Vagina (tissue), 2 donors: ENCODE results near the gene PARD6A. TPM values are rescaled to one million over a fixed set of nuclear protein-coding genes. Genes with fewer than 3 reads are reported as not detected.
"Not testable (repeated sequence)": the region's sequence is repeated elsewhere in the genome, so short reads cannot be mapped to it uniquely, and the experiment has no call there.

Source experiments
- DNase-seq, 2 donors: peaks; one replicate each; pipeline ENCODE4 v3.0.0-alpha.2; 2017; ENCODE audit errors: extremely low spot score in 2 of 2
- H3K27ac ChIP-seq: fragments of 200-600 bp; sonication (generic); one replicate; pipeline ENCODE4 v1.5.1; 2019
- H3K27me3 ChIP-seq: fragments of 200-600 bp; sonication (generic); one replicate; pipeline ENCODE4 v1.5.1; 2019
- H3K36me3 ChIP-seq, 2 donors: fragments of 200-600 bp; sonication (generic); one replicate each; pipeline ENCODE4 v1.5.1; 2017 to 2019
- H3K4me1 ChIP-seq: fragments of 200-600 bp; sonication (generic); one replicate; pipeline ENCODE4 v1.5.1; 2019
- H3K4me3 ChIP-seq, 2 donors: fragments of 200-600 bp; sonication (generic); 1 replicate in 1 of 2; 2 replicates in 1 of 2; pipeline ENCODE4 v1.5.1; 2016 to 2019
- H3K9me3 ChIP-seq: fragments of 200-600 bp; sonication (generic); one replicate; pipeline ENCODE4 v1.5.1; 2019
- POLR2A ChIP-seq, 2 donors: fragments of 450-650 bp; IDR thresholded peaks; one replicate each; pipeline ENCODE4 v1.6.1; 2017; ENCODE audit warnings: antibody characterized with exemption in 2 of 2, mild to moderate bottlenecking in 2 of 2, moderate library complexity in 2 of 2
- POLR2AphosphoS5 ChIP-seq, 2 donors: sonication (generic); formaldehyde crosslinking; IDR thresholded peaks; one replicate each; pipeline ENCODE4 v1.9.0; 2017; ENCODE audit warnings: antibody characterized with exemption in 2 of 2, mild to moderate bottlenecking in 2 of 2, low read depth in 1 of 2; ENCODE audit not compliant: insufficient read depth in 1 of 2
- intact Hi-C: fragments of 100-400 bp; cut with DNase I; formaldehyde crosslinking; loops from one replicate; pipeline ENCODE4 v1.15.1; 2023
- total RNA-seq: library from RNA; depleted of rRNA; stranded (reverse); fragments of >200 nt; gene quantifications from one replicate; pipeline ENCODE4 v1.2.3, GENCODE V29; 2016
- TF ChIP-seq, protein P1 (sequence below), 3 experiments: fragments of 450-650 bp in 2 of 3; fragments of 200-600 bp in 1 of 3; sonication (generic) in 1 of 3; IDR thresholded peaks; one replicate each; pipeline ENCODE4 v1.5.1; 2017 to 2019; ENCODE audit warnings: antibody characterized with exemption in 3 of 3, mild to moderate bottlenecking in 2 of 3, moderate library complexity in 2 of 3

PARD6A gene
- total RNA-seq, 1 donor from 2014 or later: 1.2 TPM

DNA sequence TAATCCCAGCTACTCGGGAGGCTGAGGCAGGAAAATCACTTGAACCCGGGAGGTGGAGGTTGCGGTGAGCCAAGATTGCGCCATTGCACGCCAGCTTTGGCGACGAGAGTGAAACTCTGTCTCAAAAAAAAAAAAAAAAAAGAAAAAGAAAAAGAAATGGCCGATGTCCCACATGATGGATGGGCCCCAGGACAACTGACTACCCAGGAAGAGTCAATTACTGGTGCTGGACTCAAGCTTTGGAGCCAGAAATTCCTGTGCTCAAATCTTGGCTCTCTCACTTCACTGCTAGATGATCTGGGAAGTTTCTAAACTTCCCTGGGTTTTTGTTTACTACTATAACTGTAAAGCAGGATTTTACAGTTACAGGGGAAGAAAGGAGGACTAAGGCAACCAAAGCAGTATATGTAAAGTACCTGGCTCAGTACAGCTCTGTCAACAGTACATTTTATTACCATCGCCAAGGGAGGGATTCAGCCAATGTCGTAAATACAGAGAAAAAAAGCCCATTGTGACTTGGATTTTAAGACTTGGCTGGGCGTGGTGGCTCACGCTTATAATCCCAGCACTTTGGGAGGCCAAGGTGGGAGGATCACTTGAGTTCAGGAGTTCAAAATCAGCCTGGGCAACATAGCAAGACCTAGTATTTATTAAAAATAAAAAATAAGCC, 17.7 kb downstream of the PARD6A start:
- DNase-seq: no peak
- peaks cover 0 to 11% of the 10 kb centered on the region in 2 donors for H3K36me3 ChIP-seq
- intact Hi-C loops: no loop called here
- peak overlapping the region; percentile 37 for H3K27ac ChIP-seq
- no peak overlapping the region for H3K4me3 ChIP-seq
- peaks cover 52% of the 10 kb centered on the region for H3K4me1 ChIP-seq
- TF ChIP-seq POLR2A (IDR thresholded peaks at IDR 0.05) (no peak), POLR2AphosphoS5 (IDR thresholded peaks at IDR 0.05; ENCODE audit: insufficient read depth in 1 of 2, low read depth in 1 of 2) (no peak)
- TF ChIP-seq, protein P1, sequence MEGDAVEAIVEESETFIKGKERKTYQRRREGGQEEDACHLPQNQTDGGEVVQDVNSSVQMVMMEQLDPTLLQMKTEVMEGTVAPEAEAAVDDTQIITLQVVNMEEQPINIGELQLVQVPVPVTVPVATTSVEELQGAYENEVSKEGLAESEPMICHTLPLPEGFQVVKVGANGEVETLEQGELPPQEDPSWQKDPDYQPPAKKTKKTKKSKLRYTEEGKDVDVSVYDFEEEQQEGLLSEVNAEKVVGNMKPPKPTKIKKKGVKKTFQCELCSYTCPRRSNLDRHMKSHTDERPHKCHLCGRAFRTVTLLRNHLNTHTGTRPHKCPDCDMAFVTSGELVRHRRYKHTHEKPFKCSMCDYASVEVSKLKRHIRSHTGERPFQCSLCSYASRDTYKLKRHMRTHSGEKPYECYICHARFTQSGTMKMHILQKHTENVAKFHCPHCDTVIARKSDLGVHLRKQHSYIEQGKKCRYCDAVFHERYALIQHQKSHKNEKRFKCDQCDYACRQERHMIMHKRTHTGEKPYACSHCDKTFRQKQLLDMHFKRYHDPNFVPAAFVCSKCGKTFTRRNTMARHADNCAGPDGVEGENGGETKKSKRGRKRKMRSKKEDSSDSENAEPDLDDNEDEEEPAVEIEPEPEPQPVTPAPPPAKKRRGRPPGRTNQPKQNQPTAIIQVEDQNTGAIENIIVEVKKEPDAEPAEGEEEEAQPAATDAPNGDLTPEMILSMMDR (IDR thresholded peaks at IDR 0.05): no peak
- H3K9me3 ChIP-seq: no peaks in the 10 kb centered on the region
- no peaks in the 10 kb centered on the region for H3K27me3 ChIP-seq

DNA sequence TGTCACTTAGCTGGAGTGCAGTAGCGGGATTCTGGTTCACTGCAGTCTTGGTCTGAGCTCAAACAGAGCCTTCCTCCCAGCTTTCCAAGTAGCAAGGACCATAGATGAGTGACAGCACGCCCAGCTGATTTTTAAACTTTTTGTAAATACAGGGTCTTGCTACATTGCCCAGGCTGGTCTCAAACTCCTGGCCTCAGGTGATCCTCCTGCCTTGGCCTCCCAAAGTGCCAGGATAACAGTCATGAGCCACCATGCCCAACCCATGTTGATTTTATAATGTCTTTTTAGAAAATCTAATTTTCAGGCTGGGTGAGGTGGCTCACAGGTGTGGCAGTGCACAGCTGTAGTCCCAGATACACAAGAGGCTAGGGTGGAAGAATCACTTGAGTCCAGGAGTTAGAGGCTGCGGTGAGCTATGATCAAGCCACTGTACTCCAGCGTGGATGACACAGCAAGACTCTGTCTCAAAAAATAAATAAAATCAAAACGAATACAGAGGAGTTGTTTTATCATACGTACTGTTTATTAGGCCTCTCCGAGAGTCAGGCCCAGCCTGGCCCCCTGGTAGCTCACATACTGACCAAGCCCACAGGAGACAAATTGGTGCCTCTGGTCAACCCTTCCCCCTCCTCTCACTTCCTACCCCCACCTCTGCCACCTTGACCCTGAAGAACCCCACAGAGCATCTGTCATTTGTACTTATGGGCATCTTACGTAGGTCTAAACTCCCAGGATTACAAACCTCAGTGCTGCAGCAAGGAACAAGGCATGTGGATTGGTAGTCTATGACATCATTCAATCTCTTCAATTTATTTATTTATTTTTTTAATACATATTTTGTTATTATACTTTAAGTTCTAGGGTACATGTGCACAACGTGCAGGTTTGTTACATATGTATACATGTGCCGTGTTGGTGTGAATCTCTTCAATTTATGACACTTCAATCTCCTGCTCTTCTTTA, 19.5 kb downstream of the PARD6A start:
- peaks cover 51% of the 10 kb centered on the region for H3K4me1 ChIP-seq
- no peak overlapping the region for H3K4me3 ChIP-seq
- TF ChIP-seq POLR2AphosphoS5 (IDR thresholded peaks at IDR 0.05; ENCODE audit: insufficient read depth in 1 of 2, low read depth in 1 of 2) (no peak), POLR2A (IDR thresholded peaks at IDR 0.05) (no peak)
- TF ChIP-seq, protein P1 (IDR thresholded peaks at IDR 0.05): no peak
- H3K27ac ChIP-seq: no peak overlapping the region
- peaks cover 0 to 18% of the 10 kb centered on the region in 2 donors for H3K36me3 ChIP-seq
- intact Hi-C loops: no loop called here
- H3K27me3 ChIP-seq: no peaks in the 10 kb centered on the region
- no peak for DNase-seq
- no peaks in the 10 kb centered on the region for H3K9me3 ChIP-seq

DNA sequence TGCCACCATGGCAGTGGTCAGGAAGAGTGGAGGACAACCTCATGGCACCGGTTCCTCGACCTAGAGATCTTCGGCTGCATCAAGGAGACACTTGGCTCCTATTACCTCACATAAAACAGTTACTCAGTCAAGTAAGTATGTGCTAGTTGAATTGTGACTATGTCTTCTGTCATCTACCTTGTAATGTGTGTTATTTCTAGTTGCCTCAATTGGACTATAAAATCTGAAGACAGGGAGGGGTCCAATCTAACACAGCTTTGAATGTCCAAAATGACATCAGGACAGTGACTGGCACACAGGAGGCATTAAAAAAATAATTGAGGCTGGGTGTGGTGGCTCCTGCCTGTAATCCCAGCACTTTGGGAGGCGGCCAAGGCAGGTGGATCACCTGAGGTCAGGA, 23.0 kb downstream of the PARD6A start:
- no peak for TF ChIP-seq POLR2A (IDR thresholded peaks at IDR 0.05)
- TF ChIP-seq, protein P1 (IDR thresholded peaks at IDR 0.05): no peak
- TF ChIP-seq POLR2AphosphoS5 (IDR thresholded peaks at IDR 0.05; ENCODE audit: insufficient read depth in 1 of 2, low read depth in 1 of 2): no peak
- no peaks in the 10 kb centered on the region for H3K9me3 ChIP-seq
- H3K36me3 ChIP-seq: peaks cover 0 to 20% of the 10 kb centered on the region in 2 donors
- H3K27me3 ChIP-seq: no peaks in the 10 kb centered on the region
- intact Hi-C loops: no loop called here
- no peak for DNase-seq
- no peak overlapping the region for H3K27ac ChIP-seq
- peaks cover 28% of the 10 kb centered on the region for H3K4me1 ChIP-seq
- no peak overlapping the region for H3K4me3 ChIP-seq

DNA sequence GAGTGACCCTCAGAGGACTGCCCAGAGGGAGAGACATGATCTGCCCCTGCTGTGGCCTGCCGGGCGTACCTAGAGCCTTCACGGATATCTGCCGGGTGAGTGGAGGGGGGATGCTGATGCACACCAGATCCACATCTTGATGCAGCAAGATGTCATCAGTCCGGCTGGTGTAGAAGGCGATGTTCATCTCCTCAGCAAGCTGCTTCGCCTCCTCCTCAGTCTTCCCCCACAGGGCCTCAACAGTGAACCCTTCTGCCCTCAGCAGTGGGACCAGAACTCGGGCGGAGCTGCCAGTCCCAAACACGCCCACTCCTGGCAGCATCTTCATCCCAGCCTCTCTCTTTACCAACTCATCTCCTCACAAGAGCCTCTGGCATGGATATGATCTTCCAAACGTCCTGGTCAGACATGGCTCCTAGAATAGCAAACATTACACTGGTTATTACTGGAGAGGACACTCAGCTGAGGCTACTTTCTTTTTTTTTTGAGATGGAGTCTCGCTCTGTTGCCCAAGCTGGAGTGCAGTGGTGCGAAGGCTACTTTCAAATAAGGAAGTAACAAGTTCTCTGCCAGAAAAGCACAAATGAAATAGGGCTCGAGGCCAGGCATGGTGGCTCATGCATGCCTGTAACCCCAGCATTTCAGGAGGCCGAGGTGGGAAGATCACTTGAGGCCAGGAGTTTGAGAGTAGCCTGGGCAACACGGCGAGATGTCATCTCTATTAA, 24.8 kb downstream of the PARD6A start:
- Histone ChIP-seq H3K4me3 (no peak overlapping the region), H3K4me1 (peaks cover 26% of the 10 kb centered on the region), H3K9me3 (no peaks in the 10 kb centered on the region), H3K27ac (peak overlapping the region; percentile 41), H3K27me3 (no peaks in the 10 kb centered on the region), H3K36me3 (peaks cover 0 to 12% of the 10 kb centered on the region in 2 donors)
- TF ChIP-seq POLR2AphosphoS5 (IDR thresholded peaks at IDR 0.05; ENCODE audit: insufficient read depth in 1 of 2, low read depth in 1 of 2) (no peak), POLR2A (IDR thresholded peaks at IDR 0.05) (no peak)
- TF ChIP-seq, protein P1 (IDR thresholded peaks at IDR 0.05): no peak
- intact Hi-C loops: no loop called here
- no peak for DNase-seq

DNA sequence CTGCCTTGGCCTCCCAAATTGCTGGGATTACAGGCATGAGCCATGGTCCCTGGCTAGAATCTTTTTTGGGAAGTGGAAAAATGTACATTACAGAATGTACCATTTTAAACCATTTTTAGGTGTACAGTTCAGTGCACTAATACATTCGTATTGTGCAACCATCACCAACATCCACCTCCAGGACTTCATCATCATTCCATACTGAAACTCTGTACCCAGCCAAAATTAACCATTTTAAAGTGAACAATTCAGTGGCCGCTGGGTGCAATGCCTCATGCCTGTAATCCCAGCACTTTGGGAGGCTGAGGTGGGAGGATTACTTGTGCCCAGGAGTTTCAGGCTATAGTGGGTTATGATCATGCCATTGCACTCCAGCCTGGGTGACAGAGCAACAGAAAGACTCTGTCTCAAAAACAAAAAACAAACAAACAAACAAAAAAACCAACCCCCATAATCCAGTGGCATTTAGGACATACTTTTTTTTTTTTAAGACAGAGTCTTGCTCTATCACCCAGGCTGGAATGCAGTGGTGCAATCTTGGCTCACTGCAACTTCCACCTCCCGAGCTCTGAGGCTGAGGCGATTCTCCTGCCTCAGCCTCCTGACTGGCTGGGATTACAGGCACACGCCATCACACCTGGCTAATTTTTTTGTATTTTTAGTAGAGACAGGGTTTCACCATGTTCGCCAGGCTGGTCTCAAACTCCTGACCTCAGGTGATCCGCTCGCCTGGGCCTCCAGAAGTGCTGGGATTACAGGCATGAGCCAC, 32.9 kb downstream of the PARD6A start:
- H3K9me3 ChIP-seq, H3K4me3 ChIP-seq, intact Hi-C loops, DNase-seq, H3K27me3 ChIP-seq, H3K36me3 ChIP-seq, H3K27ac ChIP-seq, H3K4me1 ChIP-seq: not testable (repeated sequence)
